OCI-LY3 (cell line): ENCODE measurements around the gene MED10.

Source experiments
- H2AFZ ChIP-seq: fragments of 200-600, 300-600 bp; shearing (Covaris generic); 2 replicates; pipeline ENCODE4 v1.6.0; 2014; ENCODE audit warnings: antibody characterized with exemption, low read depth, low read length
- H3K27ac ChIP-seq: fragments of 200-600, 300-600 bp; sonication (generic); 2 replicates; pipeline ENCODE4 v1.5.1; 2014; ENCODE audit warnings: mild to moderate bottlenecking, low read length, moderate library complexity, mixed read lengths
- H3K27me3 ChIP-seq: fragments of 200-600, 300-600 bp; sonication (generic); 2 replicates; pipeline ENCODE4 v1.6.1; 2014; ENCODE audit warnings: low read depth, low read length, mixed read lengths
- H3K36me3 ChIP-seq: fragments of 200-600, 300-600 bp; sonication (generic); replicated peaks from 2 replicates; pipeline ENCODE3; 2014; ENCODE audit warnings: low read depth, low read length, mixed read lengths
- H3K4me1 ChIP-seq: fragments of 300-600, 200-600 bp; sonication (generic); 2 replicates; pipeline ENCODE4 v1.6.1; 2014; ENCODE audit warnings: low read length, mixed read lengths
- H3K4me2 ChIP-seq: fragments of 200-600, 300-600 bp; sonication (generic); 2 replicates; pipeline ENCODE4 v1.6.1; 2014; ENCODE audit warnings: low read length, mixed read lengths
- H3K4me3 ChIP-seq: fragments of 300-600, 200-600 bp; sonication (generic); 2 replicates; pipeline ENCODE4 v1.5.1; 2014; ENCODE audit warnings: antibody characterized with exemption, mild to moderate bottlenecking, low read length, moderate library complexity
- H3K79me2 ChIP-seq: fragments of 300-600, 200-600 bp; shearing (Covaris generic); 2 replicates; pipeline ENCODE4 v1.6.1; 2014; ENCODE audit warnings: mild to moderate bottlenecking, low read length, mixed read lengths
- H3K9ac ChIP-seq: fragments of 300-600, 200-600 bp; shearing (Covaris generic); 2 replicates; pipeline ENCODE4 v1.6.0; 2014; ENCODE audit warnings: mild to moderate bottlenecking, low read length, moderate library complexity
- H3K9me3 ChIP-seq: fragments of 200-600, 300-600 bp; shearing (Covaris generic); 2 replicates; pipeline ENCODE4 v1.6.1; 2014; ENCODE audit warnings: low read length, mixed read lengths; ENCODE audit not compliant: insufficient read depth
- H4K20me1 ChIP-seq: fragments of 200-600, 300-600 bp; sonication (generic); 2 replicates; pipeline ENCODE4 v1.6.1; 2016; ENCODE audit warnings: low read length, mixed read lengths; ENCODE audit not compliant: insufficient read depth
- CTCF ChIP-seq: fragments of 200-600, 300-600 bp; sonication (generic); IDR thresholded peaks from 2 replicates; pipeline ENCODE4 v1.5.1; 2014; ENCODE audit warnings: antibody characterized with exemption, low read length, low read depth
- EZH2phosphoT487 ChIP-seq: fragments of 200-600 bp; shearing (Covaris generic); IDR thresholded peaks from 2 replicates; pipeline ENCODE4 v1.6.1; 2018; ENCODE audit warnings: antibody characterized with exemption, mixed run types, low read depth

The MED10 gene

GRCh38 chr5:6350277-6351090, 27.9 kb downstream of the MED10 start:
- no peak overlapping the region for H3K27ac ChIP-seq
- no peak for TF ChIP-seq EZH2phosphoT487
- no peak for TF ChIP-seq CTCF
- no peak overlapping the region for H2AFZ ChIP-seq
- no peaks in the 10 kb centered on the region for H3K36me3 ChIP-seq
- H3K27me3 ChIP-seq, result no peaks in the 10 kb centered on the region
- H3K4me1 ChIP-seq, result no peaks in the 10 kb centered on the region
- no peaks in the 10 kb centered on the region for H3K9me3 ChIP-seq
- H4K20me1 ChIP-seq, result no peaks in the 10 kb centered on the region
- no peak overlapping the region for H3K4me2 ChIP-seq
- H3K79me2 ChIP-seq, result no peaks in the 10 kb centered on the region
- H3K4me3 ChIP-seq, result no peak overlapping the region
- no peak overlapping the region for H3K9ac ChIP-seq

- Histone ChIP-seq H3K9me3 (no peaks in the 10 kb centered on the region), H3K4me1 (no peaks in the 10 kb centered on the region), H3K36me3 (no peaks in the 10 kb centered on the region), H3K9ac (no peak overlapping the region), H3K4me2 (no peak overlapping the region), H3K4me3 (no peak overlapping the region), H3K27me3 (no peaks in the 10 kb centered on the region), H4K20me1 (no peaks in the 10 kb centered on the region), H3K79me2 (no peaks in the 10 kb centered on the region), H3K27ac (no peak overlapping the region), H2AFZ (no peak overlapping the region)
- TF ChIP-seq CTCF (no peak), EZH2phosphoT487 (no peak)
Measured at GRCh38 chr5:6349387-6349786, 29.0 kb downstream of the MED10 start.

GRCh38 chr5:6348476-6349000, 29.8 kb downstream of the MED10 start:
- Histone ChIP-seq H3K9me3 (no peaks in the 10 kb centered on the region), H3K4me1 (no peaks in the 10 kb centered on the region), H3K4me2 (no peak overlapping the region), H3K36me3 (no peaks in the 10 kb centered on the region), H3K27ac (no peak overlapping the region), H3K9ac (no peak overlapping the region), H3K4me3 (no peak overlapping the region), H3K79me2 (no peaks in the 10 kb centered on the region), H4K20me1 (no peaks in the 10 kb centered on the region), H2AFZ (no peak overlapping the region), H3K27me3 (no peaks in the 10 kb centered on the region)
- TF ChIP-seq CTCF, result no peak
- TF ChIP-seq EZH2phosphoT487, result no peak

- no peaks in the 10 kb centered on the region for H3K4me1 ChIP-seq
- TF ChIP-seq CTCF (no peak), EZH2phosphoT487 (no peak)
- H4K20me1 ChIP-seq, result no peaks in the 10 kb centered on the region
- H3K79me2 ChIP-seq, result no peaks in the 10 kb centered on the region
- no peaks in the 10 kb centered on the region for H3K36me3 ChIP-seq
- no peaks in the 10 kb centered on the region for H3K27me3 ChIP-seq
- H2AFZ ChIP-seq, result no peak overlapping the region
- no peak overlapping the region for H3K4me2 ChIP-seq
- no peak overlapping the region for H3K27ac ChIP-seq
- no peaks in the 10 kb centered on the region for H3K9me3 ChIP-seq
- no peak overlapping the region for H3K4me3 ChIP-seq
- H3K9ac ChIP-seq, result no peak overlapping the region
Measured at GRCh38 chr5:6347673-6348072, 30.7 kb downstream of the MED10 start.
